AG08396 (cell line): Measurements from ENCODE around the gene RAB35.
"Not testable (repeated sequence)": the region's sequence is repeated elsewhere in the genome, so short reads cannot be mapped to it uniquely, and the experiment has no call there.

Experiments
- DNase-seq: peaks from one replicate; pipeline ENCODE4 v3.0.0; 2012; ENCODE audit warnings: low spot score, mixed read lengths

The RAB35 gene

GRCh38 chr12:120060717-120061116 is 55.8 kb downstream of the RAB35 start:
- DNase-seq, result no peak

GRCh38 chr12:120060196-120060595 is 56.4 kb downstream of the RAB35 start:
- no peak for DNase-seq

DNA sequence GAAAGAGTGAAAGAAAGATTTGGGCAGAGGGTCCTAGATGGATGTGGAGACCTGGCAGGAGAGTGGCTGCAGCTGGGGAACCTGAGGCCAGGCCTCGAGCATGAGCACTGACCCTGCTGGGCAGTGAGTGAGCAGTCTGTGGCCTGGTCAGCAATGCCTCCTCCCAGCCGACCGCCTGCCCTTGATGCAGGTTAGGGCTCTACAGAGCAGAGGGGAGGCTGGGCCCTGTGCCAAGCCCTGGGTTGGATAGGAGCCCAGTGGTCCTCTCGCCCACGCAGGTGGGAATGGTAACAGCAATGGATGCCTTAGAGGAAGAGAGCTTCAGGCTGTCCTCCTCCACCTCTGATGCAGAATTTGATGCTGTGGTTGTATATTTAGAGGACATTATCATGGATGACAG is 59.8 kb downstream of the RAB35 start:
- DNase-seq, result no peak

DNA sequence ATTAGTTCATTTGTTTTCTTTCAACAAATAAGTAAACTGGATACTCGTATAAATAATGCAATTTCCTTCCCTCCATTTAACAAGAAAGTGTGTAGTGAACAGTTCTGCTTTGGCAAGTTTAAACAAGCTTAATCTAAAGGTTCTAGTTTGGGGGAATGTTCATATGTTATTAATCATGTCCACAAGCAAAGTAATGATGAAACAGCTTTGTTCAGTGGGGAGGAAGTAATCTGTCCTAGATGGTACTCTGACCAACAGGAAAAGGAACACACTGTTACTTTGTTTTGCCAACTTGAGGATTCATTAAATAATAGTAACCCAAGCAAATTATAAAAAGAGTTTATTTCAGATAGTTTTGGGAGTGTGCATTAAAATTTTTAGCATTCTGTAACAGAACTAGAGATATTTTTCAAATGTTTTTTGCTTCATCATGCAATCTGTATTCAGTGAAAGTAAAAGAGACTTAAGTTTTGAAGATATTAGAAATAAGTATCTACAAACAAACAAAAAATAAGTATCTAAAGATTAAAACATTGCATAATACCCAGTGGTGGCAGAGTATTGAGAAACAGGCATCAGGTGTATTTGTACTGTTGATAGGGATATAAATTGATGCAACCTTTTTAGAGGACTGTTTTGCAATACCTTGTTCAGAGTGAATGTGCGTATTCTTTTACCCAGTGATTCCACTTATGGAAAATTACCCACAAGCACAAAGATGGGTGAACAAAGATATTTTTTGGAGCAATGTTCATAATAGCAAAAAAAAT is 61.1 kb downstream of the RAB35 start:
- no peak for DNase-seq

DNA sequence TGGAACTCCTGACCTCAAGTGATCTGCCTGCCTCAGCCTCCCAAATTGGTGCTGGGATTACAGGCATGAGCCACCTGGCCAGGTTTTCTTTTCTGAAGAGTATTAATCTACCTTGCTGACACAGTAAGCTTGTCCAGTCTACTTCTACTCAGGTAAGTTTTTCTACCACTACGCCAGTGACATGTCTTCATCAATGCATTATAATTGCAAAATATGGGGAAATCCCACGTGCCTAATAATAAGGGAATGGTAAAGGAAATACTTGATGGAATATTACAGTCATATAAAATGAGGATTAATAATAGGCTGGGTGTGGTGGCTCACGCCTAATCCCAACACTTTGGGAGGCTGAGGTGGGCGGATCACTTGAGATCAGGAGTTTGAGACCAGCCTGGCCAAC is 62.3 kb downstream of the RAB35 start:
- DNase-seq, result no peak

- DNase-seq, result no peak
Measured at GRCh38 chr12:120051535-120051934, 65.0 kb downstream of the RAB35 start.

GRCh38 chr12:120049426-120049825 is 67.1 kb downstream of the RAB35 start:
- DNase-seq, result no peak

GRCh38 chr12:120048263-120048662 is 68.3 kb downstream of the RAB35 start:
- no peak for DNase-seq

DNA sequence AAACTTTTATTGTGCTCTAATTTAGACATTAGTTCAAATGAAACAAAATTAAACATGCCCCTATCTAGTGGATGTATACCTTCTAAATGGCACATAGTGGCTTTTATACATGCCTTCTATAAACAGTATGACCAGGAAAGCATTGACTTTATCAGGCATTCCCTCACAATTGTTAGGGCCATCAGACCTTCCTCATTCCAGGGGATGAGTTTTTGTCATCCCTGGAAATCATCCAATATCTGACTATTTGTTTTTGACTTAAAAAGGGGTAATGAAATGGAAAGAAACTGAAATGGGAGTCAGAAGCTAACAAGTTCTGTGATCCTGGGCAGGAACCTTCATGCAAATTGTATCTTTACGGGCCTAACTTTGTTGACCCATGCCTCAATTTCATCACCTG is 69.5 kb downstream of the RAB35 start:
- DNase-seq, result no peak

- DNase-seq, result not testable (repeated sequence)
Measured at GRCh38 chr12:120045367-120045766, 71.2 kb downstream of the RAB35 start.
